Kidney epithelial cell (primary cell): ENCODE data around the gene RBM28. TPM values are rescaled to one million over a fixed set of nuclear protein-coding genes. Genes with fewer than 3 reads are reported as not detected.

Experiments
- DNase-seq: peaks from one replicate; pipeline ENCODE4 v3.0.0-alpha.2; 2010; ENCODE audit warnings: low read depth
- H3K27me3 ChIP-seq: 2 replicates; pipeline ENCODE4 v1.6.0; 2011; ENCODE audit warnings: low read length; ENCODE audit not compliant: control insufficient read depth, insufficient read depth
- H3K36me3 ChIP-seq: 2 replicates; pipeline ENCODE4 v1.5.1; 2011; ENCODE audit warnings: low read length; ENCODE audit not compliant: control insufficient read depth, insufficient read depth
- H3K4me3 ChIP-seq: 2 replicates; pipeline ENCODE4 v1.5.1; 2011; ENCODE audit warnings: low read depth, mild to moderate bottlenecking, control low read depth, low read length
- total RNA-seq: library from RNA; depleted of rRNA; stranded (reverse); fragments of >200 nt; gene quantifications from 2 replicates; pipeline ENCODE4 v1.2.3, GENCODE V29; 2015
- TF ChIP-seq, protein P1 (sequence below): IDR thresholded peaks from 2 replicates; pipeline ENCODE4 v1.5.1; 2011; ENCODE audit warnings: mild to moderate bottlenecking, moderate library complexity, low read length, control low read depth, inconsistent platforms; ENCODE audit not compliant: insufficient read depth, poor library complexity, severe bottlenecking

The RBM28 gene
- total RNA-seq, 1 donor from 2014 or later: 25.9 TPM

DNA sequence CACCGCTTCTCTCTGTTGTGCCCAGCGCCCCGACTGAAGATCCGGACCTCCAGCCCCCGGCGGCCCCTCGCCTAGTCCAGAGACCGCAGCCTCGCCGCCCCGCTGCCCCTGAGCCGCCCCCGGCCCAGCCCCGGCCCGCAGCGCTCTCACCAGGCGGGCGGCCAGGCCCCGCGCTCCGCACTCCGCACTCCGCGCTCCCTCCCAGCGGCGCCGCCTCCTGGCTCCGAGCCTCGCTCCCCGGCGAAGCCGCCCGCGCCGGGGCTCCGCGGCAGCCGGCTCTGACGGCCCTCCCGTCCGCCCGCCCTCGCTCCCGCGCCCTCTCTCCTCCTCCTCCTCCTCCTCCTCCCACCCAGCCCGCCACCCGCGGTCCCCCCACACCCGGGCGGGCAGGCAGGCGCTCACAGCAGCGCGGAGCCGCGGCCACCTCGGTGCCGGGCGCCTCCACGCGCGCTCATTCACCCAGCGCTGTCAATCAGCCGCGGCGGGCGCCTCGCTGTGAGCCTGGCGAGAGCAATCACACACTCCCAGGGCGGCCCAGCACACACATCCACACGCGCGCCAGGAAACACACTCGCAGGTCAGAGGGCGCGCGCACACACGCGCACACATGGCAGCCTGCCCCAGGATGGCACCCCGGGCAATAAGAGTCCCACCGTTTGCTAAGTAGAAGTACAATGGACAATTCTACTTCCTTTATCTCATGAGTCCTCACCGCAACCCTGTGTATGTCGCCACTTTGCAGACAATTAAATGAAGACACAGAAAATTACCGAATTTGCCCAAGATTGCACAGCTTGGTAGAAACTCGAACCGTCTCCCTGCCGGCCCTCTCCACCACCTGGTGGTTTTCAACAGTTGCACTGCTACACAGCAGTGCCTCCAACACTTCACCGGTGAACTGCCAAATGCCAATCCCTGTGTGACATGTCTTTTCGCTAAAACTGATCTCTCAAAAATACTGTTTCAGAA is 18.0 kb upstream of the RBM28 start, which contains the start of gene PRRT4:
TSS of gene PRRT4 (minus strand) at position 280 of the 969 bp plus-strand sequence.
- peaks cover 62% of the 10 kb centered on the region for H3K27me3 ChIP-seq
- H3K4me3 ChIP-seq: peak within 1 kb of the TSS; percentile 26
- TF ChIP-seq, protein P1, sequence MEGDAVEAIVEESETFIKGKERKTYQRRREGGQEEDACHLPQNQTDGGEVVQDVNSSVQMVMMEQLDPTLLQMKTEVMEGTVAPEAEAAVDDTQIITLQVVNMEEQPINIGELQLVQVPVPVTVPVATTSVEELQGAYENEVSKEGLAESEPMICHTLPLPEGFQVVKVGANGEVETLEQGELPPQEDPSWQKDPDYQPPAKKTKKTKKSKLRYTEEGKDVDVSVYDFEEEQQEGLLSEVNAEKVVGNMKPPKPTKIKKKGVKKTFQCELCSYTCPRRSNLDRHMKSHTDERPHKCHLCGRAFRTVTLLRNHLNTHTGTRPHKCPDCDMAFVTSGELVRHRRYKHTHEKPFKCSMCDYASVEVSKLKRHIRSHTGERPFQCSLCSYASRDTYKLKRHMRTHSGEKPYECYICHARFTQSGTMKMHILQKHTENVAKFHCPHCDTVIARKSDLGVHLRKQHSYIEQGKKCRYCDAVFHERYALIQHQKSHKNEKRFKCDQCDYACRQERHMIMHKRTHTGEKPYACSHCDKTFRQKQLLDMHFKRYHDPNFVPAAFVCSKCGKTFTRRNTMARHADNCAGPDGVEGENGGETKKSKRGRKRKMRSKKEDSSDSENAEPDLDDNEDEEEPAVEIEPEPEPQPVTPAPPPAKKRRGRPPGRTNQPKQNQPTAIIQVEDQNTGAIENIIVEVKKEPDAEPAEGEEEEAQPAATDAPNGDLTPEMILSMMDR: no peak
- DNase-seq: no peak
- no peaks in the 10 kb centered on the region for H3K36me3 ChIP-seq

DNA sequence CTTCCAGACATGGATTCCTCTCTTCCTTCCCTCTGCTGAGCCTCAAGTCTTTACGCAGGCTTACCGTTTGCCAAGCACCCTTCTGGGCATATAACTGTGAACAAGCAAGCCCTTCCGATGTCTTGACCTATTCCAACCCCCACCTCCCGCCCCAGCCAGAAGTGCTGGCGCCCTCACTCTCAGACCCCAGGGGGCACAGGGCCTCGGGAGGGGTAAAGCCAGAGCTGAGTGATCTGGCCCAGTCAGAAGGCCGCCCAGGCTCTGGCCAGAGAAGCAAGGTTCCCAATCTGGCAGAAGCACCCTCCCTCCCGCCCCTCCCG is 16.6 kb upstream of the RBM28 start:
- H3K4me3 ChIP-seq: no peak overlapping the region
- peaks cover 57% of the 10 kb centered on the region for H3K27me3 ChIP-seq
- TF ChIP-seq, protein P1: no peak
- H3K36me3 ChIP-seq: no peaks in the 10 kb centered on the region
- DNase-seq: no peak

DNA sequence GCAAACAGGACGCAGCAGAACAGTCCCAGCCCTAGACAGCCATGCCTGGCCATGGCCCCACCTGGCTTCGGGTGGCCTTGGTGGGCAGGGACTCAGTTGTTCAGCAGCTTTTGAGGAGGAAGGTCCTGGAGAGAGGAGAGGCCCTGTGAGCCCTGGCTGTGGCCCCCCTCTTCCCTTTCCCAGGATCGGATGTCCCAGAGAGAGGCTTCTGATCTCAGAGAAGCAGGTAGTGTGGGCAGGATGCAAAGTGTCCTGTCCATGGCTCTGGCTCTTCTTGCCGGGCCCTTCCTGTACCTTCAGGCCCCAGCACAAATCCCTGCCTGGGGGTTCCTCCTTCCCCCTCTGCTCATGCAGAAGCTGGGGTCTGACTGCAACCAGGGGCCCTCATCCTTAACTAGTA is 16.2 kb upstream of the RBM28 start:
- TF ChIP-seq, protein P1: no peak
- H3K4me3 ChIP-seq: no peak overlapping the region
- no peak for DNase-seq
- H3K36me3 ChIP-seq: no peaks in the 10 kb centered on the region
- H3K27me3 ChIP-seq: peaks cover 57% of the 10 kb centered on the region

DNA sequence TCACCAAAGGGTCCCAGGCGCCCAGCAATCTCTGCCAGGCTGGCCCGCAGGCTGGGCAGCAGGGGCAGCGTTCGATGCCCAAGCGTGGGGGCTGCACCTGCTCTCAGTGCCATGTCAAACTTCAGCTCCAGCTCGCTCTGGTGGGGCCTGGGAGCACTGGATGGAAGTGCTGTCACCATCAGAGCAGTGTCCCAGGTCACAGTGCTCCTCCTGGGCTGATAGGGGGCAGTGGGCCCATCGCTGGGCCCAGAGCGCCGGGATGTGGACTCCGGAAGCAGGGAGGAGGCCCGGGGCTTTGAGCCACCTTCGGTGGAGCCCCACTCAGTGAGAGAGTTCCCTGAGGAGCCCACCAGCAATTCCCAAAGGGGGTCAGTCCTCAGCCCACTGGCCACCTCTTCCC is 15.6 kb upstream of the RBM28 start:
- no peak for DNase-seq
- TF ChIP-seq, protein P1: no peak
- peaks cover 56% of the 10 kb centered on the region for H3K27me3 ChIP-seq
- no peaks in the 10 kb centered on the region for H3K36me3 ChIP-seq
- H3K4me3 ChIP-seq: no peak overlapping the region

DNA sequence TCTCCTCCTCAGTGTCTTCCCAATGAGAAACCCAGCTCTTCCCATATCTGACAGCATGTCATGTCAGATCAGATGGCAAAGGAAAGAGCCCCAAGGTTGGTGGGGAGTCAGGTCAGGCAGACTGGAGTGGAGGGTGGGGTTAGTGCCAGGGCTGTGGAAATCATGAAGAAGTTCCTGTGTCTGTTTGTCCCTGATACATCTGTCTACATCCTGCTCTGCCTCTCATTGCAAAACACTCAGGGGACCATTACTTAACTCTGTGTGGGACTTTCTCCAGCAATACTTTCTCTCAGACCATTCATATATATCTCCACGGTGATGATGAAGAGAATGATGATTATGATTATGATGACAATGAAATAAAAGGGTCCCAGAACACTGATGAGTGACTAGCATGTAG is 14.5 kb upstream of the RBM28 start:
- TF ChIP-seq, protein P1: no peak
- DNase-seq: no peak
- Histone ChIP-seq H3K4me3 (no peak overlapping the region), H3K36me3 (no peaks in the 10 kb centered on the region), H3K27me3 (peaks cover 60% of the 10 kb centered on the region)
